Fibroblast of villous mesenchyme (primary cell): ENCODE data around the gene VEPH1. TPM values are rescaled to one million over a fixed set of nuclear protein-coding genes. Genes with fewer than 3 reads are reported as not detected.

Source experiments
- DNase-seq: peaks from one replicate; pipeline ENCODE4 v3.0.0-alpha.2; 2010; ENCODE audit warnings: low read depth
- H3K4me3 ChIP-seq: 2 replicates; pipeline ENCODE4 v1.5.1; 2011; ENCODE audit warnings: low read depth, mild to moderate bottlenecking, low read length
- CTCF ChIP-seq: IDR thresholded peaks from 2 replicates; pipeline ENCODE4 v1.5.1; 2012; ENCODE audit warnings: low read depth, mild to moderate bottlenecking, low read length; ENCODE audit not compliant: insufficient read depth
- total RNA-seq: library from RNA; depleted of rRNA; stranded (reverse); fragments of >200 nt; gene quantifications from 2 replicates; pipeline ENCODE4 v1.2.3, GENCODE V29; 2012

VEPH1 gene
- total RNA-seq, 1 donor, result 8.6 TPM

DNA sequence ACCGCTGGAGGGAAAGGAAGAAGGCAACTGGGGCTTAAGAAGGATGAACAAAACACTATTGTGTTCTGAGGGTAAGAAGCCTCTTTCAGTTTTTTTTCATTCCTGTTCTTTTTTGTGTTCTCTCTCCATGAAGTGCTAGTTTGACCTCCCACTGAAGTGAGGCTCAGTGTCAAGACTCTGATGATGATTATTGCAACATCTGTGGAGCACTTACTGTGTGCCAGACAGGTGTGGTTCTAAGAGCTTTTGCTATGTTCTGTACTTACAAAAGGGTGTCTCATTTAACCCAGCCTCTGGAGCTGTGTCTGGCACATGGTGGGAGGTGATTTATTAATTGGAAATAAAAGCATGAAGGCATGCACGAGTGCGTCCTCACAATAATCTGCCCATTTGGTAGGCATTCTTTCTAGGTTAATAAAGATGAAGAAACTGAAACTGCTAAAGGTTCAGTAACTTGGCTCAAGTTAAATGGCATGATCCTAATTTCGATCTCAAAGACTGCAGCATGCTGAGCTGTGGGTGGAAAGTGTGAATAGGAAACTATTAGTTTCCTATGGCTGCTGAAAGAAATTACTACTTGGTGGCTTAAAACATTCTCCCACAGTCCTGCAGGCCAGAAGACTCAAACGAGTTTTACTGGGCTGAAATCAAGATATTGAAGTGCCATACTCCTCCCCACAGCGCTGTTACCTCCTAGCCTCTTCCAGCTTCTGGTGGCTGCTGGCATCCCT, 38.5 kb upstream of the VEPH1 start:
- H3K4me3 ChIP-seq, result no peak overlapping the region
- DNase-seq, result no peak
- TF ChIP-seq CTCF, result no peak

- H3K4me3 ChIP-seq, result no peak overlapping the region
- DNase-seq, result no peak
- TF ChIP-seq CTCF, result no peak
Measured at GRCh38 chr3:157540656-157541055, 37.4 kb upstream of the VEPH1 start.

- H3K4me3 ChIP-seq, result no peak overlapping the region
- DNase-seq, result no peak
- no peak for TF ChIP-seq CTCF
Measured at GRCh38 chr3:157535667-157536066, 32.5 kb upstream of the VEPH1 start.

- no peak for DNase-seq
- no peak overlapping the region for H3K4me3 ChIP-seq
- TF ChIP-seq CTCF, result no peak
Measured at GRCh38 chr3:157534725-157535161, 31.5 kb upstream of the VEPH1 start.

GRCh38 chr3:157533298-157534070, 30.3 kb upstream of the VEPH1 start:
- peak; percentile 47 for DNase-seq
- H3K4me3 ChIP-seq, result no peak overlapping the region
- no peak for TF ChIP-seq CTCF

GRCh38 chr3:157532529-157533297, 29.5 kb upstream of the VEPH1 start:
- H3K4me3 ChIP-seq, result no peak overlapping the region
- peak; percentile 83 for DNase-seq
- peak; percentile 90 for TF ChIP-seq CTCF
